ENCODE measurements around the gene CCDC88C.

- no peak for TF ChIP-seq CTCF (IDR thresholded peaks at IDR 0.05 in 4 of 5, conservative IDR thresholded peaks at IDR 0.05 in 1 of 5)
- no peak for TF ChIP-seq POLR2A (IDR thresholded peaks at IDR 0.05)
Observed at GRCh38 chr14:91401751-91402150, 15.9 kb downstream of the CCDC88C start.
